IMR-90 (cell line): ENCODE measurements around the gene KCNMA1. TPM values are rescaled to one million over a fixed set of nuclear protein-coding genes. Genes with fewer than 3 reads are reported as not detected.

Experiments used
- ATAC-seq: fragments of 200-7000 bp; cut with Tn5 transposase; 2 replicates; pipeline ENCODE4 v1.9.1; 2020; ENCODE audit warnings: low read depth, mild to moderate bottlenecking, moderate library complexity
- BruUV-seq: library from RNA; stranded (reverse); fragments of 400-500 nt; replicated peaks from 2 replicates; lab custom pipeline; 2021; lab: Mats Ljungman, UMichigan
- CTCF ChIA-PET: fragments of 300-600 bp; formaldehyde crosslinking; extraction: SDS; loops from one replicate; lab custom pipeline; 2021; ENCODE audit warnings: antibody characterized with exemption; lab: Yijun Ruan, JAX
- POLR2A ChIA-PET: fragments of 300-600 bp; sonication (Branson Sonifier 250); formaldehyde crosslinking; loops from one replicate; lab custom pipeline; 2022; ENCODE audit warnings: antibody characterized with exemption; ENCODE audit not compliant: unreplicated experiment; lab: Charles Lee
- DNase-seq: peaks from one replicate; pipeline ENCODE4 v3.0.0; 2013
- H2AFZ ChIP-seq: replicated peaks from 2 replicates; pipeline ENCODE3; 2013; ENCODE audit warnings: low read length, mild to moderate bottlenecking; ENCODE audit not compliant: poor library complexity
- H2AK5ac ChIP-seq: 2 replicates; pipeline ENCODE4 v1.6.1; 2013; ENCODE audit warnings: low read depth, low read length, inconsistent platforms
- H2AK9ac ChIP-seq: replicated peaks from 2 replicates; pipeline ENCODE3; 2013; ENCODE audit warnings: mild to moderate bottlenecking, low read depth, low read length, moderate library complexity; ENCODE audit not compliant: poor library complexity
- H2BK120ac ChIP-seq: 2 replicates; pipeline ENCODE4 v1.6.1; 2013; ENCODE audit warnings: low read depth, low read length, inconsistent platforms
- H2BK15ac ChIP-seq: 3 replicates; pipeline ENCODE4 v1.6.1; 2013; ENCODE audit warnings: low read depth, low read length, inconsistent platforms
- H2BK20ac ChIP-seq: 2 replicates; pipeline ENCODE4 v1.6.1; 2013; ENCODE audit warnings: low read depth, mild to moderate bottlenecking, inconsistent platforms, low read length, moderate library complexity
- H2BK5ac ChIP-seq: 2 replicates; pipeline ENCODE4 v1.6.1; 2013; ENCODE audit warnings: mild to moderate bottlenecking, low read depth, low read length, inconsistent platforms; ENCODE audit not compliant: poor library complexity, severe bottlenecking
- H3K14ac ChIP-seq: replicated peaks from 2 replicates; pipeline ENCODE4 v1.6.1; 2013; ENCODE audit warnings: low read depth, low read length, inconsistent platforms
- H3K18ac ChIP-seq: 2 replicates; pipeline ENCODE4 v1.6.1; 2013; ENCODE audit warnings: low read depth, low read length, control low read depth
- H3K23ac ChIP-seq: 2 replicates; pipeline ENCODE4 v1.6.1; 2013; ENCODE audit warnings: low read depth, low read length, inconsistent platforms
- H3K27ac ChIP-seq: 2 replicates; pipeline ENCODE4 v1.5.1; 2013; ENCODE audit warnings: mild to moderate bottlenecking, control low read depth, low read length; ENCODE audit not compliant: insufficient read depth
- H3K27me3 ChIP-seq: 2 replicates; pipeline ENCODE4 v1.6.1; 2013; ENCODE audit warnings: low read length; ENCODE audit not compliant: control insufficient read depth, insufficient read depth
- H3K36me3 ChIP-seq: 2 replicates; pipeline ENCODE4 v1.6.1; 2013; ENCODE audit warnings: low read length, mixed read lengths; ENCODE audit not compliant: control insufficient read depth, insufficient read depth
- H3K4ac ChIP-seq: 2 replicates; pipeline ENCODE4 v1.6.1; 2013; ENCODE audit warnings: low read depth, low read length, inconsistent platforms
- H3K4me1 ChIP-seq: 2 replicates; pipeline ENCODE4 v1.6.1; 2013; ENCODE audit warnings: low read length, mixed read lengths; ENCODE audit not compliant: control insufficient read depth, insufficient read depth
- H3K4me2 ChIP-seq: 2 replicates; pipeline ENCODE4 v1.6.1; 2013; ENCODE audit warnings: low read depth, mild to moderate bottlenecking, control low read depth, low read length, moderate library complexity
- H3K4me3 ChIP-seq: 2 replicates; pipeline ENCODE4 v1.5.1; 2013; ENCODE audit warnings: low read depth, mild to moderate bottlenecking, control low read depth, low read length, moderate library complexity; ENCODE audit not compliant: insufficient read depth
- H3K56ac ChIP-seq: 2 replicates; pipeline ENCODE4 v1.6.1; 2013; ENCODE audit warnings: low read length, inconsistent platforms; ENCODE audit not compliant: insufficient read depth; ENCODE audit errors: extremely low read depth
- H3K79me1 ChIP-seq, 2 experiments: 2 replicates each; pipeline ENCODE4 v1.6.1; 2013; ENCODE audit warnings: low read length in 2 of 2, inconsistent platforms in 1 of 2, low read depth in 1 of 2
- H3K9ac ChIP-seq: 2 replicates; pipeline ENCODE4 v1.6.1; 2013; ENCODE audit warnings: low read depth, low read length, control low read depth
- H3K9me1 ChIP-seq: 2 replicates; pipeline ENCODE4 v1.6.1; 2013; ENCODE audit warnings: low read length, inconsistent platforms; ENCODE audit not compliant: insufficient read depth
- H3K9me3 ChIP-seq: 2 replicates; pipeline ENCODE4 v1.6.1; 2013; ENCODE audit warnings: low read length; ENCODE audit not compliant: control insufficient read depth, insufficient read depth
- H4K20me1 ChIP-seq: 2 replicates; pipeline ENCODE4 v1.6.1; 2013; ENCODE audit warnings: low read length, inconsistent platforms; ENCODE audit not compliant: insufficient read depth
- H4K5ac ChIP-seq: 2 replicates; pipeline ENCODE4 v1.6.1; 2013; ENCODE audit warnings: mild to moderate bottlenecking, low read depth, low read length, control low read depth
- H4K8ac ChIP-seq, 2 experiments: 2 replicates each; pipeline ENCODE4 v1.6.1; 2013; ENCODE audit warnings: low read depth in 2 of 2, low read length in 2 of 2, control low read depth in 1 of 2, inconsistent platforms in 1 of 2
- H4K91ac ChIP-seq: 2 replicates; pipeline ENCODE4 v1.6.1; 2013; ENCODE audit warnings: low read depth, low read length, inconsistent platforms; ENCODE audit not compliant: insufficient read depth
- BHLHE40 ChIP-seq: fragments of 150-350 bp; IDR thresholded peaks from 2 replicates; pipeline ENCODE4 v1.6.1; 2016; ENCODE audit warnings: mild to moderate bottlenecking, low read depth, low read length
- CEBPB ChIP-seq: IDR thresholded peaks from 2 replicates; pipeline ENCODE4 v1.6.1; 2012; ENCODE audit warnings: low read depth, low read length, improper control_type of control experiment
- CHD1 ChIP-seq: IDR thresholded peaks from 2 replicates; pipeline ENCODE4 v1.6.1; 2012; ENCODE audit warnings: low read depth, low read length, improper control_type of control experiment
- FOS ChIP-seq: fragments of 150-350 bp; IDR thresholded peaks from 2 replicates; pipeline ENCODE4 v1.6.1; 2016; ENCODE audit warnings: low read depth, low read length
- MAFK ChIP-seq: IDR thresholded peaks from 2 replicates; pipeline ENCODE4 v1.6.1; 2012; ENCODE audit warnings: low read depth, low read length, improper control_type of control experiment
- MAZ ChIP-seq: IDR thresholded peaks from 2 replicates; pipeline ENCODE4 v1.6.1; 2012; ENCODE audit warnings: low read depth, mild to moderate bottlenecking, low read length, improper control_type of control experiment, moderate library complexity, borderline replicate concordance
- NFE2L2 ChIP-seq: fragments of 150-350 bp; IDR thresholded peaks from 2 replicates; pipeline ENCODE4 v1.6.1; 2016; ENCODE audit warnings: low read depth, mild to moderate bottlenecking, low read length
- POLR2A ChIP-seq: IDR thresholded peaks from 2 replicates; pipeline ENCODE4 v1.6.1; 2012; ENCODE audit warnings: mild to moderate bottlenecking, low read depth, low read length
- RAD21 ChIP-seq: IDR thresholded peaks from 2 replicates; pipeline ENCODE4 v1.6.1; 2012; ENCODE audit warnings: low read length, improper control_type of control experiment
- RCOR1 ChIP-seq: IDR thresholded peaks from 2 replicates; pipeline ENCODE4 v1.6.1; 2012; ENCODE audit warnings: mild to moderate bottlenecking, low read length, improper control_type of control experiment; ENCODE audit not compliant: insufficient replicate concordance
- RFX5 ChIP-seq: IDR thresholded peaks from 2 replicates; pipeline ENCODE4 v1.8.0; 2012; ENCODE audit warnings: low read depth, mild to moderate bottlenecking, low read length, moderate library complexity
- SMC3 ChIP-seq: fragments of 150-350 bp; IDR thresholded peaks from 2 replicates; pipeline ENCODE4 v1.6.1; 2016; ENCODE audit warnings: low read depth, mild to moderate bottlenecking, antibody characterized with exemption, low read length, moderate library complexity
- WGBS, 2 experiments: methylation state at CpG; one replicate each; pipeline versions ENCODE4 v1.1.5 to v1.1.7; 2013; ENCODE audit warnings: missing lambda C conversion rate in 2 of 2; ENCODE audit not compliant: insufficient read length in 1 of 2; ENCODE audit errors: extremely low coverage in 2 of 2; 5-methylcytosine and 5-hydroxymethylcytosine counted together
- dilution Hi-C: fragments of 300-500 bp; cut with HindIII; formaldehyde crosslinking; loops from one replicate; pipeline ENCODE4 v1.14.3; 2018; ENCODE audit warnings: low sequenced_read_pairs; ENCODE audit not compliant: unreplicated experiment
- in situ Hi-C: fragments of 300-500 bp; cut with MboI; formaldehyde crosslinking; loops from 3 replicates; pipeline ENCODE4 v1.14.3; 2019; ENCODE audit warnings: low sequenced_read_pairs, inconsistent platforms, mixed read lengths
- intact Hi-C: fragments of 100-400 bp; cut with micrococcal nuclease; formaldehyde crosslinking; loops from 2 replicates; pipeline ENCODE4 v1.10.0; 2022
- polyA plus RNA-seq, 3 experiments: library from polyadenylated mRNA; depleted of rRNA; stranded (reverse); fragments of >200 nt; gene quantifications; 2 replicates each; pipeline ENCODE4 v1.2.3, GENCODE V29; 2012; ENCODE audit warnings: low replicate concordance in 1 of 3
- total RNA-seq: library from RNA; depleted of rRNA; stranded (reverse); fragments of >200 nt; gene quantifications from 2 replicates; pipeline ENCODE4 v1.2.3, GENCODE V29; 2012
- TF ChIP-seq, protein P1 (sequence below): fragments of 150-350 bp; IDR thresholded peaks from 2 replicates; pipeline ENCODE4 v1.6.1; 2017; ENCODE audit warnings: mild to moderate bottlenecking, antibody characterized with exemption, low read length, low read depth
- TF ChIP-seq, protein P2 (sequence below): fragments of 150-350 bp; IDR thresholded peaks from 2 replicates; pipeline ENCODE4 v1.6.1; 2016; ENCODE audit warnings: low read depth, mild to moderate bottlenecking, low read length, moderate library complexity, borderline replicate concordance
- TF ChIP-seq, protein P3 (sequence below): conservative IDR thresholded peaks from 2 replicates; pipeline ENCODE4 v1.5.1; 2012; ENCODE audit warnings: mild to moderate bottlenecking, low read depth, low read length, improper control_type of control experiment

Gene KCNMA1
- total and polyA plus RNA-seq, 2 of the 4 experiments (the other 2 are of a cell fraction) = 25.6 to 29.6 TPM

DNA sequence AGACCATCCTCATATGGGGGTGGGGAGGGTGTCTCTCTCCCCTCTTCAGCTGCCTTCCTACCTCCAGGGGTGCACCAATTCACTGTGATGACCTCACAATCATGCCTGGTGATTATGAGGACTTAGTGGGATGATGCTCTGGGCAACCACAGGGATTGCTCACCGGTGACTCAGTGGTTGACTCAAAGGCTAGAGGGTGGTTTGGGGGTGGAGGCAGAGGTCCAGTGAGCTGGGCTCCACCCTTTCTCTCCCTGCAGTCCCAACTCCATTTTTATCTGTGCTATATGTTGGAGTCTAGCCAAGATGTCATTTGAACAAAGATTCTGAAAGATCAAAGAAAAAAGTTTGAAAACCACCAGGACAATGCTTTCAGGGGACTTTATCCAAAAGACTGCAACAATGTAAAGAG, 286.9 kb downstream of the KCNMA1 start:
- CTCF ChIA-PET = interaction anchor here (0.9 kb wide), 1 partner anchor 177 kb away, joined by 3 read pairs; no protein-coding TSS in a partner anchor
- Histone ChIP-seq H3K27ac (no peak overlapping the region), H2AK9ac (peak overlapping the region; percentile 13), H4K91ac (peak overlapping the region; percentile 89), H3K56ac (peak overlapping the region; percentile 82; the same call in 1 of the 2 replicates), H2AFZ (peak overlapping the region; percentile 35), H3K4ac (peak overlapping the region; percentile 68), H4K5ac (no peak overlapping the region), H3K9me1 (peaks cover 18% of the 10 kb centered on the region), H3K4me3 (no peak overlapping the region), H2BK15ac (peak overlapping the region; percentile 95; the same call in 1 of the 3 replicates), H3K18ac (no peak overlapping the region; the same call in 1 of the 2 replicates), H2BK5ac (peak overlapping the region; percentile 84), H3K23ac (peak overlapping the region; percentile 15; the same call in 1 of the 2 replicates), H3K9me3 (no peaks in the 10 kb centered on the region), H2BK20ac (peak overlapping the region; percentile 90), H3K14ac (no peak overlapping the region), H3K27me3 (no peaks in the 10 kb centered on the region), H2BK120ac (peak overlapping the region; percentile 97), H3K36me3 (no peaks in the 10 kb centered on the region), H2AK5ac (0 out of 2 replicates have a peak overlapping the region, but pooled peaks have one; percentile 76), H3K79me1 (peaks cover 0 to 16% of the 10 kb centered on the region in 2 experiments; a peak in 1 of 4 replicates), H3K9ac (no peak overlapping the region), H3K4me1 (peaks cover 16% of the 10 kb centered on the region), H4K8ac (peak overlapping the region; percentile 86 to 88; a peak in 3 of 4 replicates), H4K20me1 (no peaks in the 10 kb centered on the region), H3K4me2 (peak overlapping the region; percentile 23; the same call in 1 of the 2 replicates)
- ATAC-seq = peak; percentile 94
- BruUV-seq = no TSS peak
- in situ Hi-C loops = no loop called here
- POLR2A ChIA-PET = interaction anchor here (1.0 kb wide), 1 partner anchor 43 kb away, joined by 5 read pairs; no protein-coding TSS in a partner anchor
- DNase-seq = peak; percentile 100
- intact Hi-C loops = loop anchor here (5.0 kb wide), 1 partner anchor 172 kb away; no protein-coding TSS in a partner anchor
- no CpG with 5 or more reads among the region's 1 CpG for WGBS, 2 experiments
- TF ChIP-seq NFE2L2 (peak; percentile 14; the same call in 1 of the 2 replicates), CEBPB (peak; percentile 70), SMC3 (0 out of 2 replicates have a peak, but pooled peaks have one; percentile 14), MAZ (peak; percentile 71; the same call in 1 of the 2 replicates), CHD1 (no peak; the same call in 1 of the 2 replicates), RAD21 (peak; percentile 36), MAFK (no peak), FOS (peak; percentile 100), RCOR1 (no peak), RFX5 (no peak), BHLHE40 (peak; percentile 84), POLR2A (0 out of 2 replicates have a peak, but pooled peaks have one; percentile 26)
- TF ChIP-seq, protein P1, sequence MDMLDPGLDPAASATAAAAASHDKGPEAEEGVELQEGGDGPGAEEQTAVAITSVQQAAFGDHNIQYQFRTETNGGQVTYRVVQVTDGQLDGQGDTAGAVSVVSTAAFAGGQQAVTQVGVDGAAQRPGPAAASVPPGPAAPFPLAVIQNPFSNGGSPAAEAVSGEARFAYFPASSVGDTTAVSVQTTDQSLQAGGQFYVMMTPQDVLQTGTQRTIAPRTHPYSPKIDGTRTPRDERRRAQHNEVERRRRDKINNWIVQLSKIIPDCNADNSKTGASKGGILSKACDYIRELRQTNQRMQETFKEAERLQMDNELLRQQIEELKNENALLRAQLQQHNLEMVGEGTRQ = no peak
- TF ChIP-seq, protein P2, sequence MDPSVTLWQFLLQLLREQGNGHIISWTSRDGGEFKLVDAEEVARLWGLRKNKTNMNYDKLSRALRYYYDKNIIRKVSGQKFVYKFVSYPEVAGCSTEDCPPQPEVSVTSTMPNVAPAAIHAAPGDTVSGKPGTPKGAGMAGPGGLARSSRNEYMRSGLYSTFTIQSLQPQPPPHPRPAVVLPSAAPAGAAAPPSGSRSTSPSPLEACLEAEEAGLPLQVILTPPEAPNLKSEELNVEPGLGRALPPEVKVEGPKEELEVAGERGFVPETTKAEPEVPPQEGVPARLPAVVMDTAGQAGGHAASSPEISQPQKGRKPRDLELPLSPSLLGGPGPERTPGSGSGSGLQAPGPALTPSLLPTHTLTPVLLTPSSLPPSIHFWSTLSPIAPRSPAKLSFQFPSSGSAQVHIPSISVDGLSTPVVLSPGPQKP = no peak
- TF ChIP-seq, protein P3, sequence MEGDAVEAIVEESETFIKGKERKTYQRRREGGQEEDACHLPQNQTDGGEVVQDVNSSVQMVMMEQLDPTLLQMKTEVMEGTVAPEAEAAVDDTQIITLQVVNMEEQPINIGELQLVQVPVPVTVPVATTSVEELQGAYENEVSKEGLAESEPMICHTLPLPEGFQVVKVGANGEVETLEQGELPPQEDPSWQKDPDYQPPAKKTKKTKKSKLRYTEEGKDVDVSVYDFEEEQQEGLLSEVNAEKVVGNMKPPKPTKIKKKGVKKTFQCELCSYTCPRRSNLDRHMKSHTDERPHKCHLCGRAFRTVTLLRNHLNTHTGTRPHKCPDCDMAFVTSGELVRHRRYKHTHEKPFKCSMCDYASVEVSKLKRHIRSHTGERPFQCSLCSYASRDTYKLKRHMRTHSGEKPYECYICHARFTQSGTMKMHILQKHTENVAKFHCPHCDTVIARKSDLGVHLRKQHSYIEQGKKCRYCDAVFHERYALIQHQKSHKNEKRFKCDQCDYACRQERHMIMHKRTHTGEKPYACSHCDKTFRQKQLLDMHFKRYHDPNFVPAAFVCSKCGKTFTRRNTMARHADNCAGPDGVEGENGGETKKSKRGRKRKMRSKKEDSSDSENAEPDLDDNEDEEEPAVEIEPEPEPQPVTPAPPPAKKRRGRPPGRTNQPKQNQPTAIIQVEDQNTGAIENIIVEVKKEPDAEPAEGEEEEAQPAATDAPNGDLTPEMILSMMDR = 0 out of 2 replicates have a peak, but pooled peaks have one; percentile 31
- dilution Hi-C loops = no loop called here
